Embryonic facial prominence (tissue), 1 donor: ENCODE measurements around the gene DDX1.
"Not testable (repeated sequence)": the region's sequence is repeated elsewhere in the genome, so short reads cannot be mapped to it uniquely, and the experiment has no call there.

Experiments used
- DNase-seq: peaks from one replicate; pipeline ENCODE4 v3.0.0-alpha.2; 2016; ENCODE audit errors: extremely low spot score

Gene DDX1

GRCh38 chr2:15595342-15595905, 3.8 kb downstream of the DDX1 start:
- no peak for DNase-seq

DNA sequence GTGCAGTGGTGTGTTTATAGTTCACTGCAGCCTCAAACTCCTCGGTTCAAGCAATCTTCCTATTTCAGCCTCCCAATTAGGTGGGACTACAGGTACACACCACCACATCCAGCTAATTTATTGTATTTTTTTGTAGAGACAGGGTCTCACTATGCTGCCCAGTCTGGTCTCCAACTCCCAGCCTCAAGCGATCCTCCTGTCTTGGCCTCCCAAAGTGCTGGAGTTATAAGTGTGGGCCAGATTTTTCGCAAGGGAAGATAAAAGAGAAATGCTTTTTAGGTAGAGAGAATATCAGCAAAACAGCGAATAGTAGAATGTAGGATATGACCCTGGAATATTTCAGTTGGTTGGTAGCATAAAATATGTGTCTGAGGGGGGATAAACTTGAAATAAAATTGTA, 4.3 kb downstream of the DDX1 start:
- no peak for DNase-seq

- DNase-seq: no peak
These were observed 4.7 kb downstream of the DDX1 start for GRCh38 chr2:15596350-15596749.

GRCh38 chr2:15596968-15597367, 5.3 kb downstream of the DDX1 start:
- no peak for DNase-seq

GRCh38 chr2:15599994-15600393, 8.3 kb downstream of the DDX1 start:
- DNase-seq: no peak

- DNase-seq: no peak
These were observed 10.0 kb downstream of the DDX1 start for GRCh38 chr2:15601681-15602080.

DNA sequence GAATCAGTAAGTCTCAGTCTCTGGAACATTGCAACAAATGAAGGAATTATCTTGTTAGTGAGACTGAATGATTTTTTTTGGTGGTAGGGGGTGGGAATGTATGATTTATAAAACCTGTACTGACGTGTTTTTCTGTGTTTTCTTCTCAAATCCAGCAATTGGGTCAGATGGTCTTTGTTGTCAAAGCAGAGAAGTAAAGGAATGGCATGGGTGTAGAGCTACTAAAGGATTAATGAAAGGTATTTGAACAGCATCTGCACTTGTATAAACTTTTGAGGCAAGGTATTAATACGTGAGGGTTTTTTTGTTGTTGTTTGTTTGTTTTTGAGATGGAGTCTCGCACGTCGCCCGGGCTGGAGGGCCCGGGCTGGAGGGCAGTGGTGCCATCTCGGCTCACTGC, 10.7 kb downstream of the DDX1 start:
- no peak for DNase-seq

- no peak for DNase-seq
These were observed 11.5 kb downstream of the DDX1 start for GRCh38 chr2:15603044-15603765.

GRCh38 chr2:15603948-15604347, 12.3 kb downstream of the DDX1 start:
- DNase-seq: no peak

GRCh38 chr2:15605721-15606120, 14.1 kb downstream of the DDX1 start:
- no peak for DNase-seq

GRCh38 chr2:15606481-15607441, 15.1 kb downstream of the DDX1 start:
- no peak for DNase-seq

DNA sequence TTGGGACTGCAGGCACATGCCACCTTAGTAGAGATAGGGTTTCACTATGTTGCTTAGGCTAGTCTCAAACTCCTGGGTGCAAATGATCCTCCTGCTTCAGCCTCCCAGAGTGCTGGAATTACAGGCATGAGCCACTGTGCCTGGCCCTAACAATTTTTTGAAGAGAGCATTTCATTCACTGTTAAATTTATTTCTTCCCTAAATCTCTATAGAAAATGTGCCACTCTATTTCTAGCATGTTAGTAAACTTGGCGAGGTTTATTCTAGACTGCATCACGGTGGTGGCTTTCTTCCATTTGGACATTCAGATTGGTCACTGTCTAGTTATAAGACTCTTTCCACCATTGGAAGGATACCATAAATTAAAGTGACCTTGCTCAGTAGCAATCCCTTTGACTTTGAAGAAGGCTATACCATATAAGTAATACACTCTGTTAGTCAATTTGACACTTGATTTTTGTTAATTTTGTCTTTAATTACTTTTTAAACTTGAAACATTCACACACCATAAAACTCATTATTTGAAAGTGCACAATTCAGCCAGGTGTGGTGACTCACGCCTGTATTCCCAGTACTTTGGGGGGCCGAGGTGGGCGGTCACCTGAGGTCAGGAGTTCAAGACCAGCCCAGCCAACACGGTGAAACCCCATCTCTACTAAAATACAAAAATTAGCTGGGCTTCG, 16.2 kb downstream of the DDX1 start:
- DNase-seq: no peak

GRCh38 chr2:15608392-15608761, 16.7 kb downstream of the DDX1 start:
- DNase-seq: no peak

DNA sequence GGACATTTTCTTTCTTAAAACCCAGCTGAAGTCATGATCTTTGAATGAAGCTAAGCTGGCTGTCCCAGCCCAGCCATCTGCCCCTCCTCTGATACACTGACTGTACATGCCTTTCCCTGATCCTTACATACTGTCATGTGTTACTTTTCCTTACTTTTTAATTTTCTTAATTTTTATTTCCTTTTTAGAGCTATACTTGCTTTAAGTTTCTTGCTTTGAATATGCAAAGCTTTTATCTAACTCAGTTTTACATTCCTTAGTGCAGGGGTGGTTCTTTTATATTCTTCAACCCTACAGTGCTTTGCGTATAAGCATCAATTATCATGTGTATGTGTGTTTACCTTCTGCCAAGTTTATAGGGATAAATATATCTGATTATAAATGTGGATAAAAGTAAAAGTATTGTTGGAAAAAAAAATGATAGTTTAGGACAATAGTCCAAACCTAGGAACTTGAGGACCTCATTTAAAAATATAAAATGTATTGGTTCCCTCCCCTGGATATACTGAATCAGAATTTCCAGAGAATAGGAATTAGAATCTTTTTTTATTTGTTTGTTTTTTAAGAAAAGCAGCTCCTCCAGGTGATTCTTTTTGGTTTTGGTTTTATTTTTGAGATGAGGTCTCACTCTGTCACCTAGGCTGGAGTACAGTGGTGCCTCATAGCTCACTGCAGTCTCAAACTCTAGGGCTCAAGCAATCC, 17.8 kb downstream of the DDX1 start:
- no peak for DNase-seq

GRCh38 chr2:15610430-15610952, 18.8 kb downstream of the DDX1 start:
- DNase-seq: no peak

DNA sequence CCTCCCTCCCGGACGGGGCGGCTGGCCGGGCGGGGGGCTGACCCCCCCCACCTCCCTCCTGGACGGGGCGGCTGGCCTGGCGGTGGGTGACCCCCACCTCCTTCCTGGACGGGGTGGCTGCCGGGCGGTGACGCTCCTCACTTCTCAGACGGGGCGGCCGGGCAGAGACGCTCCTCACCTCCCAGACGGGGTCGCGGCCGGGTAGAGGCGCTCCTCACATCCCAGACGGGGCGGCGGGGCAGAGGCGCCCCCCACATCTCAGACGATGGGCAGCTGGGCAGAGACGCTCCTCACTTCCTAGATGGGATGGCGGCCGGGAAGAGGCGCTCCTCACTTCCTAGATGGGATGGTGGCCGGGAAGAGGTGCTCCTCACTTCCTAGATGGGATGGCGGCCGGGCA, 20.4 kb downstream of the DDX1 start:
- not testable (repeated sequence) for DNase-seq

GRCh38 chr2:15613736-15614429, 22.2 kb downstream of the DDX1 start:
- no peak for DNase-seq

- no peak for DNase-seq
These were observed 23.1 kb downstream of the DDX1 start for GRCh38 chr2:15614545-15615300.

DNA sequence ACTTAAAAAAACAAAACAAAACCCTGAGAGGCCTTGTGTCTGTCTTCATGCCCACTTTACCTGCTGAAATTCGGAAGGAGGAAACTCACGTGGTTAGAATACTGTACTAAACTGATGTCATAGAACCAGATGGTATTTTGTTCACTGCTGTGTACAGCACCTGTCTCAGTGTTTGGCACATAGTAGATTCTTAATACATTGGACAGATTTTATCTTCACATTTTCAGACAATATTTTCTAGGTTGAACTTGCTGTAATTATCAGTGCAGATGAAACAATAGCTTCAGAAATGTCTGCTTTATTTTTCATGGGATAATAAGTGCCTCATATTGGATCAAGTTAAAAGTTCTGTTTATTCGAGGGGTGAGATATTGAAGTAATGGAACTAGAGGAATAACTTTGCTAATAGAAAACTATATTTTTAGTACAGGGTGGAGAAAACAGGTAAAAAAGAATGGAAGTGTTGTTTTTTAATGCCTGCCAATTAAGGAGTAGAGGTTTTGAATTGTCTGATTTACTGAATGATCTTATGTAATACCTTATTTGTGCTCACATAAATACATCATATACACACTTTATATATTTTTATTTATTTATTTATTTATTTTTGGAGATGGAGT, 23.7 kb downstream of the DDX1 start:
- DNase-seq: no peak
